PC-3 (cell line): ENCODE results near the gene ASCL2.

Experiments
- CTCF ChIP-seq: fragments of 300-600 bp; sonication (generic); conservative IDR thresholded peaks from 2 replicates; pipeline ENCODE4 v1.5.1; 2017; ENCODE audit warnings: antibody characterized with exemption, low read depth, mild to moderate bottlenecking, low read length
- EZH2 ChIP-seq: fragments of 300-600 bp; sonication (generic); IDR thresholded peaks from one replicate; pipeline ENCODE4 v1.6.1; 2017; ENCODE audit warnings: antibody characterized with exemption, mild to moderate bottlenecking, low read length; ENCODE audit not compliant: unreplicated experiment

DNA sequence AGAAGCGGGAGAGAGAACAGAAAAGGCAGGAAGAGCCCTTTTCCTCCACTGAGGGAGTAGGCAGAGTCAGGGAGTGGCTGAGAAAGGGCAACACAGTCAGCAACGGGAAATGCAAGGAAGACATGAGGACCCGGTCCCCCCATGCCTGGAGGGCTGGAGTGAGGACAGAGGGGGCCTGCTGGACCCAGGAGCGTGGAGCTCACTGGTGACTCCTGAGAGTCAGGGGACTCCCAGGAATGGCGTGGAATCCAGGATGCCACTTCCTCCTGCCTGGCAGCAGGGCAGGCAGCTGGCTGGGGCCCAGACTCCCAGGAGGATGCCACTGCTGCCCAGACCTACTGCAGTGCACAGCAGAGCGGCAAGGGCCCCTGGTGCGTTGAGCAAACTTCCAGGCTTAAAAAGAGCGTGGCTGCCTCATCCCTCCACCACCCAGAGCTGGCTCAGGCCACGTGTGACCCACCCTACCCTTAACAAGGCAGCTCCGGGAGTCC, 20.0 kb upstream of the ASCL2 start:
- TF ChIP-seq EZH2: no peak
- no peak for TF ChIP-seq CTCF
